ENCODE measurements around the gene TADA1. TPM values are rescaled to one million over a fixed set of nuclear protein-coding genes. Genes with fewer than 3 reads are reported as not detected.

Gene TADA1
- total and polyA plus RNA-seq, 5 experiments from 2014 or later: 12.8 to 18.1 (median 15.1) TPM

Other genes starting within 250 kb of the TADA1 start
- 10 to 100 TPM; 41.3 to 42.3 TPM for gene POGK, start 36.8 kb downstream of the TADA1 start, total RNA-seq
- gene POGK, start 36.8 kb downstream of the TADA1 start, polyA plus RNA-seq: 10 to 100 TPM; 13.9 to 23.0 (median 15.1) TPM
- gene ILDR2, start 99.3 kb upstream of the TADA1 start, total RNA-seq: under 1 TPM; 0.21 to 0.22 TPM
- under 1 TPM in 1 of 3 donors, not detected in 2; 0.08 TPM for gene ILDR2, start 99.3 kb upstream of the TADA1 start, polyA plus RNA-seq
- gene MAEL, start 113.0 kb upstream of the TADA1 start, total RNA-seq: not detected
- not detected for gene MAEL, start 113.0 kb upstream of the TADA1 start, polyA plus RNA-seq
- gene GPA33, start 214.1 kb upstream of the TADA1 start, total RNA-seq: 10 to 100 TPM; 13.4 to 14.0 TPM
- 1 to 10 TPM; 8.0 to 10.0 (median 9.1) TPM for gene GPA33, start 214.1 kb upstream of the TADA1 start, polyA plus RNA-seq
- gene STYXL2, start 217.8 kb upstream of the TADA1 start, total RNA-seq: not detected
- gene STYXL2, start 217.8 kb upstream of the TADA1 start, polyA plus RNA-seq: not detected

Data from naive thymus-derived CD8-positive, alpha-beta T cell (primary cell).